HG02678 (cell line): ENCODE measurements around the gene ADA.
A peak's percentile ranks its signal among the peaks of the same experiment; 100 is the strongest.

Experiments
- ATAC-seq: cut with Tn5 transposase; IDR thresholded peaks from one replicate; pipeline ENCODE4 v1.9.1; 2021; ENCODE audit warnings: mild to moderate bottlenecking, moderate library complexity; ENCODE audit not compliant: unreplicated experiment

ADA gene

DNA sequence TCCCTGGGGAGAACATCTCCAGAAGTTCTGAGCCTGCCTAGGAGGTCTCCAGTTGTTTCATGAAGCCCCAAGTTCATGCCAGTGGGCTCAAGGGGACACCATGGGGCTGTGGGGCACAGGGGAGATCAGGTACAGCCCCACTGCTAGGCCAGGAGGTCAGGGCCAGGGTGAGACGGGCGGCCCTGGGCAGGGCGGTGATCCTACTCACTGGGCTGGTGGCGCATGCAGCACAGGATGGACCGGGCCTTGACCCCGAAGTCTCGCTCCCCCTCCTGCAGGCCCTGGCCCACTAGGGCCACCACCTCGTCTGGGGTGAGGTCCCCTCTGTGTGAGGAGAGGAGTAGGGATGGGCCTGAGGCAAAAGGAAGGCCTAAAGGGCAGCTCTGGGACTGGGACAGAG is 26.1 kb downstream of the ADA start:
- no peak for ATAC-seq

DNA sequence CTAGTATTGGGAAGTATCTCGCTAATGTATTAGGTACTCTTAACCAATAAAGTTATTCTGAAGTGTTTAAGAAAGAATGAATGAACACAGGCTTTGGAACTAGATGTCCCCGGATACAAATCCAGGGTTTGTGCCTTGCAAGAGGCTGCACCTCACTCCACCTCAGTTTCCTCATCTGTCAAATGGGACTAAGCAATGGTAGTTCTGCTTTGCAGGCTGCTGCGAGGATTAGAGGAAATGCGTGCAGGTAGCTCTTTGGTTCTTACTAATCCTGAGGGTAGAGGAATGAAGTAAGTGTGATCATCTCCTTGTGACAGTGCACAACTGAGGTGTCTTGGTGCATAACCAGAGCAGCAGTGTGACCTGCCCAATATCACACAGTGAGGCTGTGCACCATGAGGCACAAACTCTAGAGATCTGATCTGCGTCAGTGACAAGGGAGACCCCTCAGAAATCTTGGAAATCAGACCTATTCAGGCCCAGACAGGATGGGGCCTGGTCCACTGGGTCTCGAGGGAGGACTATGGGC is 26.7 kb downstream of the ADA start:
- no peak for ATAC-seq

DNA sequence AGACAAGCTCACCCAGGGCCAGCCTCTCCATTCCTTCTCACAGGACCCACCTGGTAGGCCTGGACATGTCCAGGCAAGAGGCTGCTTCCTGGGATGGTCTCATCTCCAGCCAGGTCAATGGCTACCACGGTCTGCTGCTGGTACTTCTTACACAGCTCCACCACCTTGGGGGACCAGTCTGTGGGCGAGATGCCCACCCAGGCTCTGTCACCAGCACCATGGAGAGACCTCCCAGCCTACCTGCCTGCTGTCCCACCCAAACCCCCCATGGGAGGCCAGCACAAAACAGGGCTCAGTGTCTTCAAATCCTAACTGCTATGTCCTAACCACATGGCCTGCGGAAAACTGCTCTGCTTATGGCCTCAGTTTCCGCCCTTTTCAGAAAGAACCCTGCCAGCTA is 27.3 kb downstream of the ADA start:
- ATAC-seq: no peak

- ATAC-seq: no peak
Observed at GRCh38 chr20:44622501-44623270, 28.8 kb downstream of the ADA start.

GRCh38 chr20:44621939-44622338 is 29.6 kb downstream of the ADA start:
- ATAC-seq: no peak

DNA sequence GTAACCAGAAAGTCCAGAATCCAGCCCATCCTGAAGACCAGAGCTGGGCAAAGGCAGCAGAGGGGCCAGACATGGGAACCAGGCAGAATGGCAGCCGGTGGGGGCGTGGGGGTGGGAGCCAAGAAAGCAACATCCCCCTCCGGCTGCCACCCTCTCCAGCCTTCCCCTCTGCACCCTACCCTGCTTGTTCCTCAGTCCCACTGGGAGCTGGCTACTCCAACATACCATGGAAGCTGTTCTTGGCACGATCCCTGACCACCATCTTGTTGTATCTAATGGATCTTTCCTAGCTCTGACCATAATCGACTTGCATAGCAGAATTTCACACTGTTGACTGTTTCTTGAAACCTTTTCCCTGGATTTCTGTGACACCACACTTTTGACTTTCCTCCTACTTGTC is 30.2 kb downstream of the ADA start:
- no peak for ATAC-seq

DNA sequence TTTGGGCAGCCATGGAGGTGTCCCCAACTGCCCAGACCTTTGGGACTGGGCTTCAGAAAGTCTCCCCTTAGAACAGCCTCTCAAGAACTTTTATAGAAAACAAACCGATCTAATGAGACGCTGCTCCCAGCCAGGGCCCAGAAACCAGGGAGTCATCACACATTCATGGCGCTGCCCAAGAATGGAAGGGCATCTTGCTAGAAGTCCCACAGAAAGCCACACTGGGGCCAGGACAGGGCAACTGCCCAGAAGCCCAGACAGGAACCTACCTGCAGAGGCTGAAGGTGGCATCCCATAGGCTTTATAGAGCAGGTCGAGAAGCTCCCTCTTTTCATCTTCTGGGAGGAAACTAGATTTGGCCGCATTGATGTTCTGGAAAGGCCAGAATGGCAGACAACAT is 31.5 kb downstream of the ADA start:
- no peak for ATAC-seq

DNA sequence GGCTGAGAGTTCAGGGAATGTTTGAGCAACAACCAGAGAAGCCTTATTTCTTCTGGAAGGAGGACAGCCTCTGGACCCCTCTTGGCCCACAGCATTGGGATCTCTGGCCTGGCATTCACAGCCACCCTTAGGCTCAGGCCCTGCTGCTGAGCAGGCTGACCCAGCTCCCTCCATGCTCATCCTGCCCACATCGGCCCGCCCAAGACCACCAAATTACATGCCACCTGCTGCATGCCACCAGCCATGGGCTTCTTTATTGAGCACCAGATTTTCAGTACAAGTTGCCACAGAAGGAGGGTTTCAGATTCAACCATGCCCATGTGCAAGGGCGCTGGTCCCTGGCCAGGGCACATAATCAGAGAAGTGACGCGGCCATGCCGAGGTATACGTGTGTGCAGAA is 32.2 kb downstream of the ADA start:
- ATAC-seq: no peak

- ATAC-seq: peak; percentile 39
Observed at GRCh38 chr20:44618318-44618731, 33.2 kb downstream of the ADA start.

DNA sequence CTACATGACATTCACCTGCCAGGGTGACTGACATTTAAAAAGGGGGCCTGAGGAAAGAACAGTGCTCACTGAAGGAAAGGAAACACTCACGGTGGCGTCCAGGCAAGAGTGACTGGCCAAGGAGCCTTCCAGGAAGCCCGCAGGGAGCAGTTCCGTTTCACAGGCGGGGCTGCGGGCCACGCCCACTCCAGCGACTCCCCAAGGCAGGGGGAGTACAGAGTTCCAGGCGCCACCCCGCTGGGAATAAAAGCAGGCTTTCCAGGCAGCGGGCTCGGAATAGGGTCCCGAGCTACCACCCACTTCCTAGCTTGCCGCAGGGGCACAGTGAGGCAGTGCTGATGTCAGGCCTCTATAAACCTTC is 34.9 kb downstream of the ADA start:
- ATAC-seq: no peak

DNA sequence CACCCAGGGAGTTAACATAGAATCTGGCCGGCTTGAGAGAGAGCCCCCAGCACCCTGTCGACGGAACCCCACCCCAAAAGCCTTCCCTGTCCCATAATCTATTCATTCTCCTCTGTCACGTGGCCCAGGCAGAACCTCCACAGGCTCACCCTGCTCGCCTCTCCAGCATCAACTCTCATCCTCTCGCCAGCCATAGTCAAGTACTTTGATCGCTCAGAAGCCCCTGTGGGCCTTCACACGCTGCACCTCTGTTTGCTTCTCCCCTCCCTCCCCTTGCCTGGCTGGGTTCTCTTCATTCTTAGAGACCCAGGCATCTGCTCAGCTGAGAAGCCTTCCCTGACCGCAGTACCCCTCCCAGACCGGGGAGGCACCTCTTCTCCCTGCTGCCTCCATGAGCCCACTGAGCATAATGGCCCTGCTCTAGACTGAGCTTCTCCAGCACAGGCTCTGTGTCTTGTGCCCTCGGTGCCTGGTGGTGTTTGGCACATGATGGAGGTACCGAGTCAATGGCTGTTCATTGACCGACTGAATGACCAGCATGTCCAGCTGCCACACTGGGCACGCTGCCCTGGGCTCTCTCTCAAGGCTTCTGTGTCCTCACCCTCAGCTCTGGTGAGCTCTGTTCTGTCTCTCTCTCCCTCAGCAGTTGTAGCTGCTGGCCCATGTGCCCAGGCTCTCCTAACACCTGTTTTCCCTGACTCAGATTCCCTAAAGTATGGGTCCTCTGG is 35.5 kb downstream of the ADA start:
- ATAC-seq: no peak

- no peak for ATAC-seq
Observed at GRCh38 chr20:44615169-44615791, 36.2 kb downstream of the ADA start.

- ATAC-seq: no peak
Observed at GRCh38 chr20:44614525-44614924, 37.0 kb downstream of the ADA start.

DNA sequence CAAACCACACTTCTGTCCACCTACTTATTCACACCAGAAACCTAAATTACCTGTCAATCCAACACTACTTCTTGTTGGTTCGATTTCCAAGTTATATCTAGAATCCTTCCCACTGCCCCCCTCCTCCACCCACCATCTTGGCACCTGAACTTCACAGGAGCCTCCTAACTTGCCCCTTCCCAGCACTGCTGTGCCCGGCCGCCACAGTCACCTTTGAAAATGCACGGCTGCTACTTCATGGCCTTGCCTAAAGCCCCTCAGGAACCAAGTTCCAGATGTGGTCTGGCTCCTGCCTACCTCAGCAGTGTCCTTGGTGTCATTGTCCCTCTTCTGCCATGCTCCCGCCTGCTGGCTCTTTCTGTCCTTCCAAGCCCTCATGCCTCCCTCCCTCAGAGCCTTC is 37.9 kb downstream of the ADA start:
- no peak for ATAC-seq

DNA sequence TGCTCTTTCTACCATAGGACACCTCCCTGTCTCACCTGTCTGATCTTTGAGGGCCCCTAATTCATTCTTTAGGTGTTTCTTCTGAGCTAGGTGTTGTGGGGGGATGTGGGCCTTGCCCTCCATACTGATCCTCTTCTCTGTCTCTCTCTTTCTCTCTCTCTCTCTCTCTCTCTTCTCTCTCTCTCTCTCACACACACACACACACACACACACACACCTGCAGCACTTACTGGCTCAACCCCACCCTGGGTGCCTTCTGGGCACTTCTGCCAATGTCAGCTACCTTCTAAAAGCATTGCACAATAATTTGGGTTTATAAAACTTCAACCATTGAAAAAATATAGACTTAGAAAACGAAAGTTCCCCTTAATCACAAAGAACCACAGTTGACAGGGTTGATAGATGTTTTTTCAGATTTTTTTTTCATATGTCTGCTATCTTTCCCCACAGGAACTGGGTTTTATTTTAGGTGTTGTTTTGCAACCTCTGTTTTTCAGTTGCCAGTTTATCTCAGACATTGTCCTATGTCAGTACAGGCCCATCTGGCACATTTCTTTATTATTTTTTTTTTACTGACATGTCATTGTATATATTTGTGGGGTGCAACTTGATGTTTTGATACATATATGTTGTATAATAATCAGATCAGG is 41.1 kb downstream of the ADA start:
- ATAC-seq: peak; percentile 15

DNA sequence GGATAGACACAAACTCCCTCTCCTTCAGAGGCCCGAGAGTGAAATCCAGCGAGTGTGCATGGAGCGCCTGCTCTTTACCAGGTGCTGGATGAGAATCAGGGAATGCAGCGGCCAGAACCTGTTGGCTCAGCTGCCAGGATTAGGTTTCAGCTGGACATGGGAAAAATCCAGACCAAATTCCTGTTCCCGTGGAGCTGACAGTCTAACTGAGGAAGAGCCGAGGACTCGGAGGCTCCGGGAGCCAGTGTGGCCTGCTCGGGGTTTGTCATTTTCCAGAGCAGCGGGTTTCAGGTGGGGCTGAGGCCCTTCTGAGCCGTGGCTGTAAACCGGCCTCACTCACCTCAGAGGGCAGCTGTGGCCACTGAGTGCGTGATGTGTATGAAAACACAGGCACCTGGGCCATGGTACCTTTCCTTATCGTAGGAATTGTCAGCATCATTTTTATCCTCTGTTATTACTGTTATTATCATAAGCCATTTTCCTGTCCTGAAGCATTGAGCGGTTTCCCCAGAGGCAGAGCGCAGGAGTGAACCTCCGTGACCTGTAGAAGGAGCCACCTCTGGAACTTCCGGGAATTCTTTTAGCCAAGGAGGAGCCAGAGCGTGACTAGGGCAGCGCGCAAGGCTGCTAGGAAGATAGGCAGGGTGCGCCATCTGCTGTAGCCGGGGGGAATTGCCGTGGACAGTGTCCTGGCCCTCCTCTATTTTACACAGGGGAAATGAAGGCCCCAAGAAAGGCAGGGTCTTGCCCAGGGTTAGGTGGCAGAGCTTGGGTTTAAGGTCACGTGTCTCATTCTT is 41.8 kb downstream of the ADA start:
- ATAC-seq: peak; percentile 81

GRCh38 chr20:44609006-44609515 is 42.4 kb downstream of the ADA start:
- no peak for ATAC-seq

DNA sequence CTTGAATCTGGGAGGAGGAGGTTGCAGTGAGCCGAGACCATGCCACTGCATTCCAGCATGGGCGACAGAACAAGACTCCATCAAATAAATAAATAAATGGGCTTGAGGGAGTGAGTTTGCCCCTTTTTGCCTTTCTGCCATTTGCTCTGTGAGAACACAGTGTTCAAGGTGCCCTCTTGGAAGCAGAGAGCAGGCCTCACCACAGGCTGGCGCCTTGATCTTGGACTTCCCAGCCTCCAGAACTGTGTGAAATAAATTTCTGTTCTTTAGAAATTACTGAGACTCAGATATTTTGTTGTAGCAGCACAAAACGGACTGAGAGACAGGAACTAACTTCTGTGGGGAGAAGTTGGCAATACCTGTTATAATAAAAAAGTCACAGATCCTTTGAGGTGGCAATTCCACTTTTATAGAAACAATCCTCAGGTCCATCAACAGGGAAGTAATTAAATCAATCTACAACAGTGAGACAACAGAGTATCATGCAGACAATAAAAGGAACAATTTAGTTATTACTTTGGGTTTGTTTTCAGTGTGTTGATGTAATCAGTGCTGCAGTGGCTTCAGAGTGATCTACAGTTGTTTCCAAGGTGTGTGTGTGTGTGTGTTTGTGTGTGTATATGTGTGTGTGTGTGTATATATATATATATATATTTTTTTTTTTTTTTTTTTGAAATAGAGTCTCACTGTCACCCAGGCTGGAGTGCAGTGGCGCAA is 44.6 kb downstream of the ADA start:
- ATAC-seq: no peak

DNA sequence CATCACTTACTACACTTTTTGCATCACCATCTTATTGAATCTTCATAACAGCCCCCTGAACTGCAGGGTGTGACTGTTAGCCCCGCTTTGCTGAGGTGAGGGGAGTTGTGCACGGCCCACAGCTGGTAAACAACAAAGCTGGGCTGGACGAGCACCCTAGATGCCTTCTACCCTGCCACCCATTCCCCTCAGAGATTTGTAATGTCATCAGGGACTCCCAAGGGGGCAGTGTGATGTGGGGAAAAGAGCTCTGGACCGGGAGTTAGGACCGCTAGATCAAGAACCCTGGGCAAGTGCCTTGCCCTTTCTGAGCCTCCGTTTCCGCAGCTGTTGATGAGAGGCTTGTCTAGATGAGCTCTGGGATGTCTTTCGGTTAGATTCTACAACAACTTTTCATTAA is 48.2 kb downstream of the ADA start:
- no peak for ATAC-seq

DNA sequence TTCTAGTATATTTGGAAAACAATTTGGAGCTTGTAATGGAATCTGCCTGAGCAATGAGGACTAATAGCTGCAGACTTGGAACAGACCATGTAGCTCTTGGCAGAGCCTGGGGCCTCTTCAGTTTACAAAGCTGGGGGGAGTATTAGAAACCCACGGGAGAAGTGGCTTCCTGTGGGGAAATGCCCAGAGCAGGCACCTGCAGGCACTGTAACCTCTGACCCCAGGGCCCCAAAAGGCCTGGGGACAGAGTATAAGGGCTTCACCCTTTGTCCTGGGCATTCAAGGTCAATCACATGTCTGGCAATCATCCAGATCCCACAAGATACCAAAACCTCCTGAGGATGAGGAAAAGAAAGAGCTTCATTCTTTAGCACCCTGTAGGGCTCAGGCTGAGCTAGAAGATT is 49.7 kb downstream of the ADA start:
- no peak for ATAC-seq
